GM19099 (cell line): ENCODE measurements around the gene JSRP1.

ENCODE experiments used
- POLR2A ChIP-seq: IDR thresholded peaks from 3 replicates; pipeline ENCODE4 v1.6.1; 2011; ENCODE audit warnings: low read depth; ENCODE audit not compliant: insufficient read length; ENCODE audit errors: extremely low read depth

The JSRP1 gene

DNA sequence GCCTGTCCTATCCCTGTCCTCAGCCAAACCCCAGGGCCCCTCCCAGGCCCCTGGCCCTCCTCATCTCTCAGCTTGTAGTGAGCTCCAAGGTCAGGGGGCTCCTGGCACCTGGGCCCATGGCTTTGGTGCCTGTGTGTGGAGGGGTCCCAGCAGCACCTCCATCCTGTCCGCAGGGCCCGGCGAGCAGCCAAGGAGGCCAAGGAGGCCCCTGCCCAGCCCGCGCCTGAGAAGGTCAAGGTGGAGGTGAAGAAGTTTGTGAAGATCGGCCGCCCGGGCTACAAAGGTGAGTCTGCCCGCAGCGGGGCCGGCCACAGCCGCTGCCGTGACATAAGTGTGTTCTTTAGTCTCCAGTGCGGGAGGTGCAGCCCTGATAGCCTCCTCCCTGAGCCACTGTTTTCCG is 10.9 kb downstream of the JSRP1 start:
- no peak for TF ChIP-seq POLR2A

DNA sequence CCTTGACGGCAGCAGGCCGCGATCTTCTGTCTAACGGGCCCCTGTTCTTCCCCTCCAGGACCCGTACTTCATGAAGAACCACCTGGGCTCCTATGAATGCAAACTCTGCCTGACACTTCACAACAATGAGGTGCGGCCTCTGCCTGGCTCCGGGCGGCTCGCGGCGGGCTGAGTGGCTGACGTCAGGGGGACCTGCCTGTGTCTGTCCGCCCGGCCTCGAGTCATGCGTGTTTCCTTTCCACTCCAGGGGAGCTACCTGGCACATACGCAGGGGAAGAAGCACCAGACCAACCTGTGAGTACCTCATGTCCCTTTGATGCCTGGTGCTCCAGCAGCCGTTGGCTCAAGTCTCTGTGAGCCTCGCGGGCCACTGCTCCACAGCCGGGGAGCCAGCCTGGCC is 11.7 kb downstream of the JSRP1 start:
- no peak for TF ChIP-seq POLR2A

DNA sequence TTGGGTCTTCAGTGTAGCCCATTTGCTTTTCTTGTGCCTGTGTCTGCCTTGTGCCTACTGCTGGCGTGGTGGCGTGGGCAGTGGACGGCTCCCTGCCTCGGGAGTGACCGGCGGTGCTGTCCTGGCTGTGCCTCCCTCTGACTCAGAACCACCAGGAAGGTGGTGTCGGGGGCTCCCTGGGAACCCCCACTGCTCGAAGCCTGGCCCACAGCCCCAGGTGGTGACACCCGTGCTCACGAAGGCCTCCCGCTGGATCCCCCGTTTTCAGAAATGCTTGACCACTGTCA is 12.1 kb downstream of the JSRP1 start:
- no peak for TF ChIP-seq POLR2A

DNA sequence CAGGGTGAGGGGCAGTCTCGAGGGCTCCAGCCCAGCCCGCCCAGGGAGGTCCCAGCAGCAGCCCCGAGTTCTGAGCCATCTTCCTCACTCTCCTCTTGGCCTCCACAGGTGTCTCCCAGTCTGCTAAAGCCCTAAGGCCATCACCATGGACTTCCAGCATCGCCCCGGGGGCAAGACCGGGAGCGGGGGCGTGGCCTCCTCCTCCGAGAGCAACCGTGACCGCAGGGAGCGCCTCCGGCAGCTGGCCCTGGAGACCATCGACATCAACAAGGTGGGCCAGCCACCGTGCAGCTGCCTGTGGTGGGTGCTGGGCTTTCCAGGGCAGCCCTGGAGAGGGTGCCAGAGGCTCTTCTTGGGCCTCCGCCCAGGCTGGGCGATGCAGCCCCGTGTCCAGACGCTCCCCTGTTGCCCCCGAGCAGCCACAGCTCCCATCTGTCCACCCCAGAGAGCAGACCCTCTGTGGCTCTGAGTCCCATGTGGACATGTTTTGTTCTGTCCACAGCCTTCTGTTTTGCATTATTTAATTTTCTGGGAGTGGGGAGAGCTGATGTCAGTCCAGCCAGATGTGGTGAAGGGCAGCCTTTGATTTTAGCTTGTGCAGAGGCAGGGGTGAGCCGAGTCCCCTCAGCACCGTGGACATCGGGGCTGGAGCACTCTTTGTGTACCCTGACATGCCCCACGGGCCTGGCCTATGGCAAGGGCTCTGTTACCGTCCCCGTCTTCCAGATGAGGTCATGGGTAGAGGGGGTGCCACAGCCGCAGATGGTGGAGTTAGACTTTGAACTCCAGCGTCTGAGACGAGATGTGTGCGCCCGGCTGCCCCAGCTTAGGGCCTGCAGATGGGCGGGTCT is 12.7 kb downstream of the JSRP1 start:
- no peak for TF ChIP-seq POLR2A

DNA sequence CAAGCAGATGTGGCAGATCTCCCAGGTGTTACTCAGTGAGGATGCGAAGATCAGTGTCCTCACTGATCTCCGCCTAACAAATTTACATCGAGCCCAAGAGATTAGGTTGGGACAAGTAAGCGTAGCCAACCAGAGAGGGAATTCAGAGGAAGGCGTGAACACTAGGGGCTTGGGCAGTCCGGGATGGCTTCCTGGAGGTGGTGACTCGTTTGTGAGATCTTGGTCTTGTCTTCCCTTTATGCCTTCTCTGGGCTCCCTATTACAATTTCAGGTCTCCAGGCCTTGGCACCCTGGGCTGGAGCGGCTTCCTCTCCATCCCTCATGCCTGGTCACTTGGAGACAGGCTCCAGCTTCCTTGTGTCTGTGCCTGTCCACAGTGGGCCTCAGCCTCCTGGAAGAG is 13.4 kb downstream of the JSRP1 start:
- TF ChIP-seq POLR2A, result no peak

DNA sequence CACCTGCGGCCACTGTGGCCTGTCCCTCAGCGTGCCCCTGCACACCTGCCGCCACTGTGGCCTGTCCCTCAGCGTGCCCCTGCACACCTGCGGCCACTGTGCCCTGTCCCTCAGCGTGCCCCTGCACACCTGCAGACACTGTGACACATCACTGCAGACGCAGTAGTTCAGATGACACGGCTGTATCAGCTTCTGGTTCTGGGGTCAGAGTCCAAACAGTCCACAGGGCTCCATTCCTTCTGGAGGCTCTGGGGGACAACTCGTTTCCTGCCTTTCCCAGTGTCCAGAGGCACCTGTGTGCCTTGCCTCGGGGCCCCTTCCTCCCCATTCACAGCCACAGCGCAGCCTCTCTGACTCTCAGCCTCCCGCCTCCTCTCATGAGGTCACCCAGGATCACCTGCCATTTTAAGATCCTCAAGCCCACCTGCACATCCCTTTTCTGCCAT is 14.1 kb downstream of the JSRP1 start:
- no peak for TF ChIP-seq POLR2A

DNA sequence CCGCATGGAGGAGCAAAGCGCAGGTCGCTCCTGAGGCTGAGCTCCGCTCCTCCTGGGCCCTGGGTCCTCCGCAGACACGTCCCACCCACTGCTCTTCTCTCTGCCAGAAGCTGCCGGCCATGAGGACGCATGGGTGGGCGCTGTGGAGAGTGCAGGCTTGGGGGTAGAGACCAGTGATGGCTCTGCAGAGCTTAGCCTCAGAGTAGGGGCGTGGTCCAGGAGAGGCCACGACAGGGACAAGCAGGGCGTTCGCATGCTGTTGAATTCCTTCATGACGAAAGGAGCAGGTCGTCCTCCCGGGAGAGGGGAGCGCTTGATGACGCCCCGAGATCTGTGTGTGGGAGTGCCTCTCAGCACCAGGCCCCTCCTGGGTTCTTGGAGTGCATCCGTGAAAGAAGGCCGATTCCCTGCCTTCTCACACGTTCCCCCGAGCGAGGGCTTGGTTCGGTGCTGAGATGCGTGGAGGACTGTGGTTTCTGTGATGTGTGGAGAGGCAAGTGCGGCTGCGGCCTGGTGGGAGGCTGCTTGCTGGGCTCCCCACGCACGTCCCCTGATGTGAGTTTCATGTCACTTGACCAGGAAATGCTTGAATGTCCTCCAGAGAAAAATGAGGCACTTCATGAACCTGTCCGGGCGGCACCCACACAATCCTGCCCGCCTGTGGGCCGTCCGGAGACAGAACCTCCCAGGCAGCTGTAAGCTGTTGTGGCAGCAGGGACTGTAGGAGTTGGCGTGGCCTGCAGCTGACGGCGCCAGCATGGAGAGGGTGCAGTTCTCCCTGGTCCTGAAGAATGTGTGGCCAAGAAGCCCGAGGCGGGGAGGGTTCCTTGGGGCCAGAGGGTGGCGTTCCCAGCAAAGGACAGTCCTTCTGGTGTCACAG is 15.1 kb downstream of the JSRP1 start:
- TF ChIP-seq POLR2A, result no peak

DNA sequence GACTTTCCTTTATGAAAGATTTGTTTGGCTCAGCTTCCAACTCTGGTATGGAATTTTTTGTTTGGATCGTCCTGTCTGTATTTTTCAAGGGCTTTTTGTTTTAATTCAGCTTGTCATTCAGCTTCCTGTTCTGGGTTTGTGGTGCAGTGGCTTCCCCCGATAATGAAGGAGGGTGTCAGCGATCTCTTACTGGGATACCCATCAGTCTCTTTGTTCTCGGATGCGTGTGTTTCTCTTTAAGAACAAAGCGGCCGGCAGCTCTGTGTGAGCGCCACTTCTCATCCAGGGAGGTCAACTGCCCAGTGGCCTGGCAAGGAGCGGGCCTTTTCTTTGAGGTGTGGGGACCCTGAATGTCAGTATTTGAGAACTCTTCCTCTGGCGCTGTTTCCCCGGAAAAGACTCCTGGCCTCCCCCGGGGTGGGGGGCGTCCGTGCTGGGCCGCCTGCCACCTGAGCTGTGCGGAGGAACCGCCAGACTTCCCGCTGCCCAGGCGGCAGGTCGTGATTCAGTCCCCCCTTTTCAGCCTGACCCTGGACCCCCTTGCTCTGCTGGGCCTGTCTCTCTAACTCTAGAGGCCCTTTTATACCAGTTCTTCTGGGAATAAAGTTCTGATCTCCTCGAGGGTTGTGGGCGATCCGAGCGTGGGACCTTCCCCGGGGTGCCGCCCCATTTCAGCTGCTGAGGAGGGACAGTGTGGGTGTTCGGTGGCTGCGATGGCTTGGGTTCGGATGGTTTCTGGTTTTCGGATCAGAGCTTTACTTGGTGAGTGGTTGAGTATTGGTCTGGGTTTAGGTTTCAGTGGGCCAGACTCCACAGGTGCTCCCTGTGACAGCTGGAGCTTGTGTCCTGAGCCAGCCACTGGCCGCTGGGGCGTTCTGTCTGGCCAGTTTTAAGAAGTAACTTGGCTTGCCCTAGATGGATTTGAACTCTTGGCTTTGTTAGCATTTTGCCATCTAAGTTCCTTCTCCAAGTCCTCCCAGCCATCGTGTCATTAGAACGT is 16.1 kb downstream of the JSRP1 start:
- no peak for TF ChIP-seq POLR2A

DNA sequence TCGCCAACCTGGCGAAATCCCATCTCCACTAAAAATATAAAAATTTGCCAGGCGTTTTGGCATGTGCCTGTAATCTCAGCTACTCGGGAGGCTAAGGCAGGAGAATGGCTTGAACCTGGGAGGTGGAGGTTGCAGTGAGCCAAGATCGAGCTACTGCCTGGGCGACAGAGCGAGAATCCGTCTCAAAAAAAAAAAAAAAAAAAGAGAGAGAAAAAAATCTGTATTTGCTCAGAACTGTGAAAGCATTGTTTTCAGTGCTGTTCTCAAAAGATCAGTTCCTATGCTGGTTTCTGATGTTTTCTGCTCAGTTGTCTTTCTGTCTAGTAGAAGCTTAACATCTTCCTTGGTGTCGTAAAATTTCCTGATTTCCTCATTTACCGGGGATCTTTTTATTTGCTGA is 17.0 kb downstream of the JSRP1 start:
- no peak for TF ChIP-seq POLR2A

DNA sequence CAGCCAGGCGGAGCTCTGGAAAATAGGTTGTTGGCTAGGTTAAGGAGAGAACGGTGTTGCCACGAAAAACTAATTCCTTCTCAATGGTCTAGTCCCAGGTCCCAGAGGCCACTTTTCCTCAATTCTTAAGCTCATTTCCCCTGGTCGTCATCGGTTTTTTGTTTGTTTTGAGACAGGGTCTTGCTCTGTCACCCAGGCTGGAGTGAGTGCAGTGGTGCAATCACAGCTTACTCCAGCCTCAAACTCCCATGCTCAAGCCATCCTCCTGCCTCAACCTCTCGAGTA is 18.4 kb downstream of the JSRP1 start:
- no peak for TF ChIP-seq POLR2A

DNA sequence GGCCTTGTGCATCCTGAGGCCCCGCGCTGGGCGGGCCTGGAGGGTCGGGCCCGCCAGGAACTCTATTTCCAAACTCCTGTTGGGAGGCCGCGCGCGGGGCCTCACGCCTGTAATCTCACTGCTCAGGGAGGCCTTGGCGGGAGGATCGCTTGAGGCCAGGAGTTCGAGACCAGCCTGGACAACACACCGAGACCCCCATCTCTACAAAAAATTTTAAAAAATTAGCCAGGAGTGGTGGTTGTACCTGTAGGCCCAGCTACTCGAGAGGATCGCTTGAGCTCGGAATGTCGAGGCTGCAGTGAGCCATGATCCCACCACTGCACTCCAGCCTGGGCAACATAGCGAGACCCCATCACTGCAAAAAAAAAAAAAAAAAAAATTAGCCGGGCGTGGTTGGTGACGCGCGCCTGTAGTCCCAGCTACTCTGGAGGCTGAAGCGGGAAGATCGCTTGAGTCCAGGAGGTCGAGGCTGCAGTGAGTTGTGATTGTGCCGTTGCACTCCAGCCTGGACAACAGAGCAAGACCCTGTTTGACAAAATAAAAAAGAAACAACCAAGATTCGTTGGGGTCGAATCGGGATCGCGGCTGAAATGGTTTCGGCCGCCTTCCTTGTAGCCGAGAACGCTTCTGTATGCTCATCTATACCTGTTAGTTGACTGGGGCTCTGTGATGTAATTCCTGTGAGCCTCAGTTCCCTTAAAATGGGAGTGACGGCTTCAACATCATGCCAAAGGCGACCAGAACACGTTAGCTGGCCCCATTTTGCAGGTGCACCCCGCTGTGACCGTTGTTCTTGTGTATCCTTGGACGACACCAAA is 19.0 kb downstream of the JSRP1 start:
- no peak for TF ChIP-seq POLR2A

DNA sequence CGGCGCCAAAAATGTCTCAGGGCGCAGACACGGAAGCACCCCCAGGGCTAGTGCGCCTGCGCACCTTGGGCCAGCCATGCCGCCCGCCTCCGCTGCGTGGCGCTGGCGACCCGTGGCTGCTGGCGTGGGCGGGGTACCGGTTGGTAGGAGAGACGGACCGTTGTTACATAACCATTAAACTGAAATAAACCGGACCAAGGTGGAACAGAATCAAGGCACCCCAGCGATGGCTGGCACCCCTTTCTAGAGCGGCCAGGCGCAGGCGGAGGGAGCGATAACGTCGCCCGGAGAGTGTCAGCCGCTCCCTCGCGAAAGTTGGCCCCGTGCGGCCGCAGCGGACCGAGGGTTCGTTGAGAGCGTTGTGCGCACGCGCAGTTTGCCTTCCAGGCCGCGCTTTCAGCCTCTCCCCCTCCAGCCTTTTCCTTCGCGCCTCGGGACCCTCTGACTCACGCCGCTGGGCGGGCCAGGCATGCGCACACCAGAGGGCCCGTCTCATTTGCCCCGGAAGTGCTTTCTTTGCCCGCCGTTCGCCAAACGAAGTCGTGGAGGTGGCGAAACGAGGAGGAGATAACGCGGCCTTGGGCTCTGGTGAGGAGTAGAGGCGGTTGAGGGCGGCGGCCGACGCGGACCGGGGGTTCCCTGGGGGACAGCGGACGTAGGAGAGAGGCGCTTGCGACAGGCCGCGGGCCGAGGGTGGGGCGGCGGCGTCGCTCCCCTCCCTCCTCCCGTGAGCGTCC is 19.7 kb downstream of the JSRP1 start, which contains the start of the genes PLEKHJ1 and SF3A2:
TSS of gene PLEKHJ1 (minus strand) at position 16 of the 737 bp plus-strand sequence. CDS start 81 bp downstream, outside the sequence.
TSS of gene SF3A2 (plus strand) at position 511 of the 737 bp plus-strand sequence. CDS start 6,595 bp downstream, outside the sequence.
- TF ChIP-seq POLR2A, result peak; percentile 82

DNA sequence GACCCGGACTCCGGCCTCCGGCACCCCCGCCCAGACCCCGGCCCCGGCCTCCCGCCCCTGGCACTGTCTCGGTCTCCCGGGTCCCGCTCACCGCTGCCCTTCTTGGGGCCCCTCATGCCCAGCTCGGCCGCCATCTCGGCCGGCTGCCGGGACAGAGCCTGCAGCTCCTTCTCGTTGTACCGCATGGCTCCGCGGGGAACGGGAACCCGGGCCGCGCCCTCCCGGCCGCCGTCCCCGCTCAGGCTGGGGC is 20.2 kb downstream of the JSRP1 start:
- peak; percentile 72 for TF ChIP-seq POLR2A
